BE2C (cell line): ENCODE data around the gene LRRC1.

Experiments used
- DNase-seq: peaks from one replicate; pipeline ENCODE4 v3.0.0-alpha.2; 2020
- H3K27me3 ChIP-seq: fragments of 250-450 bp; sonication (Bioruptor Pico); 2 replicates; pipeline ENCODE4 v1.5.1; 2020; ENCODE audit warnings: mild to moderate bottlenecking
- H3K36me3 ChIP-seq: fragments of 250-450 bp; sonication (Bioruptor Pico); 2 replicates; pipeline ENCODE4 v1.5.1; 2020; ENCODE audit warnings: mild to moderate bottlenecking
- H3K4me1 ChIP-seq: fragments of 250-450 bp; sonication (Bioruptor Pico); 2 replicates; pipeline ENCODE4 v1.5.1; 2020
- H3K4me3 ChIP-seq: 2 replicates; pipeline ENCODE4 v1.5.1; 2011; ENCODE audit warnings: low read depth, low read length
- H3K9me3 ChIP-seq: fragments of 250-450 bp; sonication (Bioruptor Pico); 2 replicates; pipeline ENCODE4 v1.5.1; 2020
- CTCF ChIP-seq: IDR thresholded peaks from 2 replicates; pipeline ENCODE4 v1.5.1; 2012; ENCODE audit warnings: mild to moderate bottlenecking, low read depth, low read length

Gene LRRC1

GRCh38 chr6:53852805-53853204 lies 58.0 kb downstream of the LRRC1 start:
- Histone ChIP-seq H3K36me3 (no peaks in the 10 kb centered on the region), H3K9me3 (no peaks in the 10 kb centered on the region), H3K27me3 (no peaks in the 10 kb centered on the region; the same call in 1 of the 2 replicates), H3K4me3 (no peak overlapping the region), H3K4me1 (no peaks in the 10 kb centered on the region)
- DNase-seq: no peak
- TF ChIP-seq CTCF: no peak

- no peak for DNase-seq
- no peaks in the 10 kb centered on the region; the same call in 1 of the 2 replicates for H3K27me3 ChIP-seq
- no peak for TF ChIP-seq CTCF
- H3K9me3 ChIP-seq: no peaks in the 10 kb centered on the region
- H3K36me3 ChIP-seq: no peaks in the 10 kb centered on the region
- H3K4me1 ChIP-seq: peaks cover 7% of the 10 kb centered on the region
- no peak overlapping the region for H3K4me3 ChIP-seq
Observed at GRCh38 chr6:53854843-53855567, 60.2 kb downstream of the LRRC1 start.

- Histone ChIP-seq H3K4me1 (peaks cover 7% of the 10 kb centered on the region), H3K27me3 (no peaks in the 10 kb centered on the region; the same call in none of the 2 replicates), H3K36me3 (no peaks in the 10 kb centered on the region), H3K9me3 (no peaks in the 10 kb centered on the region), H3K4me3 (no peak overlapping the region)
- no peak for TF ChIP-seq CTCF
- no peak for DNase-seq
Observed at GRCh38 chr6:53855940-53856339, 61.1 kb downstream of the LRRC1 start.

- DNase-seq: no peak
- Histone ChIP-seq H3K36me3 (no peaks in the 10 kb centered on the region), H3K4me1 (peaks cover 7% of the 10 kb centered on the region)
Observed at GRCh38 chr6:53857318-53858094, 62.7 kb downstream of the LRRC1 start.

GRCh38 chr6:53858196-53858595 lies 63.4 kb downstream of the LRRC1 start:
- Histone ChIP-seq H3K4me1 (peaks cover 7% of the 10 kb centered on the region), H3K27me3 (peaks cover 3% of the 10 kb centered on the region), H3K4me3 (no peak overlapping the region), H3K36me3 (no peaks in the 10 kb centered on the region), H3K9me3 (no peaks in the 10 kb centered on the region)
- no peak for DNase-seq
- TF ChIP-seq CTCF: no peak

More at GRCh38 chr6:53857318-53858094, 62.7 kb downstream of the LRRC1 start:
- H3K4me3 ChIP-seq: no peak overlapping the region
- peaks cover 3% of the 10 kb centered on the region for H3K27me3 ChIP-seq
- no peaks in the 10 kb centered on the region for H3K9me3 ChIP-seq
- TF ChIP-seq CTCF: no peak

- TF ChIP-seq CTCF: no peak
- Histone ChIP-seq H3K27me3 (peaks cover 3% of the 10 kb centered on the region), H3K4me1 (peaks cover 7% of the 10 kb centered on the region), H3K4me3 (no peak overlapping the region), H3K9me3 (no peaks in the 10 kb centered on the region), H3K36me3 (no peaks in the 10 kb centered on the region)
- DNase-seq: no peak
Observed at GRCh38 chr6:53858913-53859312, 64.1 kb downstream of the LRRC1 start.
